Stimulated activated CD4-positive, alpha-beta T cell treated with anti-CD3 and anti-CD28 coated beads, Interleukin-4, amount 100 ng/mL, for 48 hours (primary cell): Measurements from ENCODE around the gene HOXC9.

ENCODE experiments used
- DNase-seq, 2 donors: peaks; one replicate each; pipeline ENCODE4 v3.0.0-alpha.2; 2020; ENCODE audit warnings: low read depth in 2 of 2

HOXC9 gene

GRCh38 chr12:54000116-54001114 is at the start of gene HOXC9:
TSS of gene HOXC9 (plus strand) at chr12:54000161. CDS start at chr12:54000189, 28 bp downstream.
- no peak for DNase-seq

DNA sequence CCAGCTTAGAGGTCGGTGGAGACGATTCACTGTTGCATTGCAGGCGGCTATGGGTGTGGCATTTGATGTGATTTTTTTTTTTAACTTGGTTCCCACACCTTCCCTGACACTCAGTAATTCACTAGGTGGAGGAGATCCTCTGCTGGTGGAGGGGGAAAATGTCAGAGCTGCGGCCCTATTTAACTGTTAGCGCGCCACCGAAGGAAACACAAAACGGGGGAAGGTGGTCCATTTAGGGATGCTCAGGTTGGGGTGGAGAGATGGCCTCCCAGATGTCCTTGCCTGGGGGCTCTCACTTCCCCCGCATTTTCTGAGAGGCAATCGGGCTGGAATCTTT is 49.6 kb upstream of the HOXC9 start:
- DNase-seq = no peak

DNA sequence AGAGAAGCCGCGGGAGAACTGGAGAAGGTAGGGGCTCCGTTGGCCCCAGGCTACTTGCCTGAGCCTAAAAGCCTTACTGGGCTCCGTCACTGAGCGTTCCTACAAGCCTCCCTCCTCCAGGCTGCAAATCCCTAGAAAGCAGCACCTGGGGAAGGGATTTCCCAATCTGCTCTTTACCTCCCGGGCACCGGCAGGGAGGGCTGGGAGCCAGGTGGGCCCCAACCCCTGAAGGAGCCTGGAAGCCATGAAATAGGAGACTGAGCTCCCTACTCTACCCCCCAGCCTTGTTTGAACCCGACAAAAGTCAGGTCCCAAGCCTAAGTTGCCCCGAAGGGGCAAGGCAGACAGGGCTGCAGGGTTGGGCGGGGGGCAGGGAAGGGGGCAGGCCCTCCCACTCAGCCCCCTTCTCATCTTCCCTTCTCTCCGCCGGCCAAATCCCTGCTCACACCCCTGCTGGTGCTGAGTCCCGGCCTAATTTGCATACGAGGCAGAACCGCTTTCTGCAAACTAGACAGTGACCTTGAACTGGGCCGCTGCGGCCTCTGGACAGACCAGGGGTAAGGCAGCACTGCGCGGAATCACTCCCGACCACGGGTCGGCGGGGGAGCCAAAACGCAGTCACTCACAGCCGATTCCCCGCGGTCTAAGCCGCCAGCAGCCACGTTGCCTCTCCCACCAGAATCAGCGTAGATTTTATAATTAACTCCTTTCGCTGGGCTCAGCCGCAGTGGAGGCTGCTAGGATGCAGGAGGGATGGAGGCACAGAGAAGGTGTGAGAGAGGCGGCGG is 49.0 kb upstream of the HOXC9 start:
- DNase-seq = no peak

- no peak for DNase-seq
These were observed 48.2 kb upstream of the HOXC9 start for GRCh38 chr12:53951577-53952334.

- no peak for DNase-seq
These were observed 47.6 kb upstream of the HOXC9 start for GRCh38 chr12:53952335-53952694.

- DNase-seq = no peak
These were observed 46.9 kb upstream of the HOXC9 start for GRCh38 chr12:53952871-53953734.

- no peak for DNase-seq
These were observed 45.9 kb upstream of the HOXC9 start for GRCh38 chr12:53953831-53954693.

DNA sequence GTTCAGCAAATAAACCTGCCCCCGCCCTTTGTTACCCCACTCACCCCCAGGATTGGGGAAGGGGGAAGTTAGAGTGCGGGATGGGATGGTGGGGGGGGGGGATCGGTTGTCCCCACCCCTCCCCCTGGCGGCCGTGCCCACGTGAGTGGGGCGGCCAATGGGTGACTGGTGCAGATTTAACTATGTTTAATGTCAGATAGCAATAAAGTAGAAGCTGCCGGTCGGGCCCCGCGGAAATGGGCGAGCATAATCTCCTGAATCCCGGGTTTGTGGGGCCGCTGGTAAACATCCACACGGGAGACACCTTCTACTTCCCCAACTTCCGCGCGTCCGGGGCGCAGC is 45.3 kb upstream of the HOXC9 start, which contains the start of gene HOXC12:
Gene HOXC12 (plus strand): TSS at position 210 of the 342 bp plus-strand sequence. CDS start 27 bp downstream, at position 237.
- no peak for DNase-seq

DNA sequence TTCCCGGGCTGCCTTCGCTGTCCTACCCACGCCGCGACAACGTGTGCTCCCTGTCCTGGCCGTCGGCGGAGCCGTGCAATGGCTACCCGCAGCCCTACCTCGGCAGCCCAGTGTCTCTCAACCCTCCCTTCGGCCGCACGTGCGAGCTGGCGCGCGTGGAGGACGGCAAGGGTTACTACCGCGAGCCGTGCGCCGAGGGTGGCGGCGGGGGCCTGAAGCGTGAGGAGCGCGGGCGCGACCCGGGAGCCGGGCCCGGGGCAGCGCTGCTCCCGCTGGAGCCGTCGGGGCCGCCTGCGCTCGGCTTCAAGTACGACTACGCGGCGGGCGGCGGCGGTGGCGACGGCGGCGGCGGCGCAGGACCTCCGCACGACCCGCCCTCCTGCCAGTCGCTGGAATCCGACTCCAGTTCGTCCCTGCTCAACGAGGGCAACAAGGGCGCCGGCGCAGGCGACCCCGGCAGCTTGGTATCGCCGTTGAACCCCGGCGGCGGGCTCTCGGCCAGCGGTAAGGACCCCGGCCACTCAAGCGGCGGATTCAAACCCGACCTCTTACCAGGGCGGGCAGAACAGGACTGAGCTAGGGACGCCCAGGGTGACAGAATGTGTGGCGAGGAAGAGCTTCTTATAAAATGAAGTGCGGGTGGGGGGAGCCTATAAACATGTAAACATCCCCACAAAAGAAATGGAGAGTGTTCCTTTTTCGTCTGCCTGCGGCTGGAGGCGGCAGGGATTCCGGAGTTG is 44.8 kb upstream of the HOXC9 start:
- DNase-seq = no peak

GRCh38 chr12:53955776-53956250 is 44.1 kb upstream of the HOXC9 start:
- no peak for DNase-seq

DNA sequence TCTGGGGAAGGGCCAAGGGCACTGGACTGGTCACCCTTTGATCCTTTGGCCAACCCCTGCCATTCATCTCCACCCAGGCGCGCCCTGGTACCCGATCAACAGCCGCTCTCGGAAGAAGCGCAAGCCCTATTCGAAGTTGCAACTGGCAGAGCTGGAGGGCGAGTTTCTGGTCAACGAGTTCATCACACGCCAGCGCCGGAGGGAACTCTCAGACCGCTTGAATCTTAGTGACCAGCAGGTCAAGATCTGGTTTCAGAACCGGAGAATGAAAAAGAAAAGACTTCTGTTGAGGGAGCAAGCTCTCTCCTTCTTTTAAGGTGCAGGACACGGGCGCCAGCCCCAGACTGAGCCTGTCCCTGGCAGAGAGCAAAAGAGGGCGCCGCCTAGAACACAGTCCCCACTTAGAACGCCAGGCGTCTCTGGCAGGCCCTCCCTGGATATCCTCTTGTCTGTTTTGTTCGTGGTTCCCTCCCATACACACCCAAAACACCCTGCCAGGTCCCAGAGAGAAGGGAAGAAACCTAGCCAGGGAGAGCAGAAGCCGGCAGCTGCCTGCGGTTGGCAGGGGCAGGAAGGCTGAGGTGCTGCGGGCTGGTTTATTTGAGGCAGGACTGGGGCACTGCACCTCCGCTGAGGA is 43.6 kb upstream of the HOXC9 start:
- no peak for DNase-seq

DNA sequence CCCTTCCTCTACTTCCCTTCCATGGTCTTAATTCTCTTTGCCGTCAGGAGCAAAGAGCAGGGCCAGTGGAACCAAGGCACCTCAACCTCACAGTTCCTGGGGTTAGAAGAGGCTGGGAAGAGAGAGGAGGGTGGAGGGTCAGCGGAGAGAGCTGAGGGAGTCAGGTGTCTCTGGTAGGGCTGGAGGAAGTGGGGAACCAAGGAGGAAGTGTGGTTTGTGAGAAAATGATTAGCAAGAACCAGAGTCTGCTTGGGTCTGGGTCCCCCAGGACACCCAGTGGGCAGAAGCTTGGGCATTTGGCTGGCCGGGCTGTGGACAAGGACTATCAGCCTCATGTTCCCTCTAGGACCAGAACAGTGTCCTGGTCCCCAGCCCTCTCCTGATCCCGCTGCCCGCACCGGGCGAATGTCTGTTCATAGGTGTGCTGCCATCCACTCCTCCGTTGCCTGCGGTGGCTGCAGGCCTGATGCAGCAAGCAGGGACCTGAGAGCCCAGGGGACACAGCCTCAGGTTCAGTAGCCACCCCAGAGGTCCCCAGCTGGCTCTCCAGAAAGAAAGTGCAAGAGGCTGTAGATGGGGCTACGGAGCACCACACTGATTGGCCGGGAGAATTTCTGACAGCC is 42.9 kb upstream of the HOXC9 start:
- DNase-seq = no peak

DNA sequence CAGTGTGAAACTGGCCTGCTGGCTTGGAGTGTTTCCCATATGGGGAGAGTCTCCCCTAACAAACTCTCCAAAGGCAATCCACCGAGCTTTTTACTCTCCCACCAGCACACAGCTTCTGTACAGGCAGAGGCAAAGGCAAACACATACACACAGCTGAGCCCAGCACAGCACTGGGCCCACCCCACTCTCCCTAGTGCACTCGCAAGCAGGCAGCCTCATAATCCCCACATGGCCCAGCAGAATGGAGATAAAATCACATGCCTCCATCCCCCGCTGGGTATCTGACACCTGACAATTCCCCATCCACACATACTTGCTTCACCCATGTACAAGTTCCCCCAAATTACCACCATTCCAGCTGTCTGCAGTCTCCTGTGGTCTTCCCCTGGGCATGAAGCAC is 41.8 kb upstream of the HOXC9 start:
- DNase-seq = no peak

GRCh38 chr12:53959314-53959713 is 40.6 kb upstream of the HOXC9 start:
- DNase-seq = no peak

DNA sequence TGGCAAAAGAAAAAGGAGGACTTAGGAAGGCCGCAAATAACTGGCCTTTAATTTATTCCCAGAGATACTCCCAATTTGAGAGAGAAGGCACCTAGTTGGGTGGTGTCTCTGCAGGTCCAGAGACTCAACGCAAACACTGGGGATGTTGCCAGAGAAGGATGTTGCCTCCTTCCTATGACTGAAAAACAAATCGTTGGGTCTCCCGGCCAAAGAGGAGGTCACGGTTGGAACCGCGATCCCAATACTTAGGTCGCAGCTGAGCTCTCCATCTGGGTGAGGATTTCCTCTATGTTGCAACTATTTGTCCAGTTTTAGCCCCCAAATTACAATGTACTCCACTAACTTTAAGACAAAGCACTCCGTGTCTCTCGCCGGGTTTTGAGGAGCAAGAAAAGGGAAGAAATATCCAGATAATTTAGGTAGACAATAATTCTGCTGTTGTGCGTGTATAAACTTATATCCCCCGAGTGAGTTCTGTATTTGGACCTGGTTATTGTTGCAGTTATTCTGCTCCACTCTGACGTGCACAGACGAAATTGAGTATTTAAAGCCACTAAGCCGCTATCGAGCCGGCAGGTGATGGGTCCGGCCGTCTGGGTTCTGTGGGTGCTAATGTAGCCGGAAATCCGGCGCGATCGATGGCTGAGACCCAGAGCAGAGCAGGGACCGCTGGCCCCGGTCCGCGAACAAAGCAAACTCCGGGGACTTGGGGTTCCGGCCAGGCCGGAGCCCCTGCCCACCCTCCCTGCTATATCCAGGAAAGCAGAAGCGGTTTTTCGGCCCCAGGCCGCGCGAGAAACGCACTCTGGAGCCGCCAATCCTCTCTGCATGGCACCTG is 39.6 kb upstream of the HOXC9 start:
- DNase-seq = no peak

DNA sequence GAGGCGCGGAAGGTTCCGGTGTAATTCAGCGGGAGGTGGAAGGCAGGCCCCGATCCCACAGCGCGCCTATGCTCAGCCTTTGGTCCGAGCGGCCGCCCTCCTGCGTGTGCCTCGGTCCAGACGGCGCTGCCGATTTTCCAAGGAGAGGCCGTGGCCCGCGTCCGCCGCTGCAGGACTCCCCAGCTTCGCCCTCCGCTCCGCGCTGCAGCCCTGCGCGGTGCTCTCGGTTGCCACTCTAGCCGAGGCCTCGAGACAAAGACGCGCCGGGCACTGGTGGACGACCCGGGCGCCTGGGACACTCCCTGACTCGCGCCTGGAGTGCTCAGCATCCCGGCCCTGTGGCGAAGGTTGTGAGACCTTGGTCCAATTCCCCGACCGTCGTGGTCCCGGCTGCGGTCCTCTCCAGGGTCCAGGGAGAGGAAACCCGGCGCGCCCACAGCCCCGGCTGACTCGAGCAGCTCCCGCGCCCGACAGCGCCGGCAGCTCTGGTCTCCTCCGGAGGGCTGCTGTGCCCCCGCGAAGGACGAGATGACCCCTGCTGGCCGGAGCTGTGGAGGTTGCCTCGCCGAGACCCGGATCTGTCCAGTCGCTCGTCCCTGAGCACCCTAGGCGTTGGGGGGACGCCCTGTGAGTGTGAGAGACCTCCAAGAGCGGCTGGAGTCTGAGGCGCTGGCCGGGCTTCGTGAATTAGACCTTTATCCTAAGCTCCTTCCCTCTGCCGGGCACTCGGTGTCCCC is 38.8 kb upstream of the HOXC9 start:
- DNase-seq = no peak

DNA sequence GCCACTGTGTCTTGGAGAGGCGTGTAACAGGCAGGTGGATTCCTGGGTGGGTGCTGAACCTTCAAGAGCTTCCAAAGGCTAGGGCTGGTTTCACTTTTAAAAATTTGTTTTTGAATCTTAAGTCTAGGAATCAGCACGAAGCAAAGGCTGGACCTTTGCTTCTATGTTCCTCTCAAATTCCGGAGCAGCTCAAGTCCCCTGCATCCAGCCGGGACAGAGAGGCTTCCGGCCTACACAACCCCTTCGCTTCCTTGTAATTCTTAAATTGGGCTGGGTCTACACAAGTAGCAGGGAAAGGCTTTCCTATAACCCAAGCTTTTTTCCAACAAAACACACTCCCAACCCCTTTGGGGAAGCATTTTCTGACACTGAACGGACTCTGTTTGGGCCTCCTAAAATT is 37.0 kb upstream of the HOXC9 start:
- DNase-seq = no peak
